Activated naive CD4-positive, alpha-beta T cell treated with anti-CD3 and anti-CD28 coated beads, Interleukin-2, amount 10 ng/mL, durations not matched to agents 7 days and 5 days (primary cell): ENCODE data around the gene CCDC92.
A peak's percentile ranks its signal among the peaks of the same experiment; 100 is the strongest.
"Not testable (repeated sequence)": the region's sequence is repeated elsewhere in the genome, so short reads cannot be mapped to it uniquely, and the experiment has no call there.

ENCODE experiments used
- CTCF ChIA-PET: fragments of 350-600 bp; sonication (Branson Sonifier 250); formaldehyde crosslinking; loops from one replicate; lab custom pipeline; 2021; ENCODE audit warnings: antibody characterized with exemption; lab: Charles Lee
- DNase-seq: peaks from one replicate; pipeline ENCODE4 v3.0.0-alpha.2; 2020
- H3K27ac Mint-ChIP-seq: one replicate; pipeline ENCODE4 v1.8.0; 2021; ENCODE audit warnings: mild to moderate bottlenecking, moderate library complexity, mixed read lengths
- H3K27me3 Mint-ChIP-seq: one replicate; pipeline ENCODE4 v1.8.0; 2021; ENCODE audit warnings: mild to moderate bottlenecking, mixed read lengths
- H3K36me3 Mint-ChIP-seq: one replicate; pipeline ENCODE4 v1.8.0; 2021; ENCODE audit warnings: mixed read lengths
- H3K4me1 Mint-ChIP-seq: one replicate; pipeline ENCODE4 v1.8.0; 2021; ENCODE audit warnings: mixed read lengths
- H3K4me3 Mint-ChIP-seq: one replicate; pipeline ENCODE4 v1.8.0; 2021; ENCODE audit warnings: mild to moderate bottlenecking, moderate library complexity, mixed read lengths
- H3K9me3 Mint-ChIP-seq: one replicate; pipeline ENCODE4 v1.8.0; 2021; ENCODE audit warnings: mixed read lengths

Gene CCDC92

GRCh38 chr12:123924539-123924938 lies 48.1 kb downstream of the CCDC92 start:
- Mint-ChIP-seq H3K36me3 (no peaks in the 10 kb centered on the region), H3K9me3 (no peaks in the 10 kb centered on the region), H3K27me3 (peaks cover 63% of the 10 kb centered on the region), H3K4me1 (peaks cover 8% of the 10 kb centered on the region), H3K4me3 (no peak overlapping the region), H3K27ac (no peak overlapping the region)
- CTCF ChIA-PET, result no interaction called here
- DNase-seq, result no peak

- no peaks in the 10 kb centered on the region for H3K9me3 Mint-ChIP-seq
- peaks cover 57% of the 10 kb centered on the region for H3K27me3 Mint-ChIP-seq
- H3K36me3 Mint-ChIP-seq, result no peaks in the 10 kb centered on the region
- H3K4me3 Mint-ChIP-seq, result no peak overlapping the region
- peaks cover 8% of the 10 kb centered on the region for H3K4me1 Mint-ChIP-seq
- CTCF ChIA-PET, result no interaction called here
- no peak for DNase-seq
- H3K27ac Mint-ChIP-seq, result no peak overlapping the region
Observed at GRCh38 chr12:123923927-123924326, 48.7 kb downstream of the CCDC92 start.

- no peak overlapping the region for H3K27ac Mint-ChIP-seq
- H3K4me1 Mint-ChIP-seq, result peaks cover 8% of the 10 kb centered on the region
- CTCF ChIA-PET, result no interaction called here
Observed at GRCh38 chr12:123923038-123923437, 49.6 kb downstream of the CCDC92 start.

GRCh38 chr12:123919980-123920360 lies 52.7 kb downstream of the CCDC92 start:
- H3K27me3 Mint-ChIP-seq, result peaks cover 43% of the 10 kb centered on the region
- no peaks in the 10 kb centered on the region for H3K9me3 Mint-ChIP-seq
- H3K4me1 Mint-ChIP-seq, result peaks cover 8% of the 10 kb centered on the region
- no peaks in the 10 kb centered on the region for H3K36me3 Mint-ChIP-seq
- CTCF ChIA-PET, result interaction anchor here (1.4 kb wide), 1 partner anchor 19 kb away, joined by 4 read pairs; no protein-coding TSS in a partner anchor
- H3K27ac Mint-ChIP-seq, result no peak overlapping the region
- DNase-seq, result no peak
- no peak overlapping the region for H3K4me3 Mint-ChIP-seq

More at GRCh38 chr12:123923038-123923437, 49.6 kb downstream of the CCDC92 start:
- Mint-ChIP-seq H3K4me3 (no peak overlapping the region), H3K27me3 (peaks cover 54% of the 10 kb centered on the region), H3K36me3 (no peaks in the 10 kb centered on the region), H3K9me3 (no peaks in the 10 kb centered on the region)
- no peak for DNase-seq

- CTCF ChIA-PET, result no interaction called here
- Mint-ChIP-seq H3K9me3 (no peaks in the 10 kb centered on the region), H3K4me3 (no peak overlapping the region), H3K27me3 (peaks cover 27% of the 10 kb centered on the region), H3K27ac (no peak overlapping the region), H3K36me3 (no peaks in the 10 kb centered on the region), H3K4me1 (peaks cover 6% of the 10 kb centered on the region)
- no peak for DNase-seq
Observed at GRCh38 chr12:123917337-123917850, 55.2 kb downstream of the CCDC92 start.

- H3K36me3 Mint-ChIP-seq, result no peaks in the 10 kb centered on the region
- H3K4me3 Mint-ChIP-seq, result no peak overlapping the region
- no peak overlapping the region for H3K27ac Mint-ChIP-seq
- CTCF ChIA-PET, result interaction anchor here (1.0 kb wide), 1 partner anchor 10 kb away, joined by 3 read pairs; no protein-coding TSS in a partner anchor
- no peaks in the 10 kb centered on the region for H3K9me3 Mint-ChIP-seq
- DNase-seq, result no peak
- H3K27me3 Mint-ChIP-seq, result peaks cover 26% of the 10 kb centered on the region
- H3K4me1 Mint-ChIP-seq, result peaks cover 6% of the 10 kb centered on the region
Observed at GRCh38 chr12:123916729-123917128, 55.9 kb downstream of the CCDC92 start.

GRCh38 chr12:123914726-123915333 lies 57.8 kb downstream of the CCDC92 start:
- DNase-seq, result no peak
- no peak overlapping the region for H3K27ac Mint-ChIP-seq
- no peak overlapping the region for H3K4me3 Mint-ChIP-seq

GRCh38 chr12:123912415-123913380 lies 59.9 kb downstream of the CCDC92 start:
- no peaks in the 10 kb centered on the region for H3K9me3 Mint-ChIP-seq
- no peak overlapping the region for H3K4me3 Mint-ChIP-seq
- H3K4me1 Mint-ChIP-seq, result peaks cover 2% of the 10 kb centered on the region
- no peak for DNase-seq
- peaks cover 9% of the 10 kb centered on the region for H3K27me3 Mint-ChIP-seq
- H3K36me3 Mint-ChIP-seq, result no peaks in the 10 kb centered on the region
- CTCF ChIA-PET, result no interaction called here
- no peak overlapping the region for H3K27ac Mint-ChIP-seq

More at GRCh38 chr12:123914726-123915333, 57.8 kb downstream of the CCDC92 start:
- Mint-ChIP-seq H3K27me3 (peaks cover 15% of the 10 kb centered on the region), H3K4me1 (peaks cover 2% of the 10 kb centered on the region), H3K9me3 (no peaks in the 10 kb centered on the region), H3K36me3 (no peaks in the 10 kb centered on the region)
- CTCF ChIA-PET, result interaction anchor here (1.4 kb wide), 1 partner anchor 9 kb away, joined by 3 read pairs; no protein-coding TSS in a partner anchor

- H3K27me3 Mint-ChIP-seq, result not testable (repeated sequence)
Observed at GRCh38 chr12:123911672-123912409, 60.8 kb downstream of the CCDC92 start.

GRCh38 chr12:123910761-123911193 lies 61.9 kb downstream of the CCDC92 start:
- Mint-ChIP-seq H3K9me3 (no peaks in the 10 kb centered on the region), H3K4me1 (peaks cover 2% of the 10 kb centered on the region), H3K4me3 (no peak overlapping the region), H3K36me3 (no peaks in the 10 kb centered on the region), H3K27ac (peak overlapping the region; percentile 0), H3K27me3 (peaks cover 4% of the 10 kb centered on the region)
- CTCF ChIA-PET, result interaction anchor here (1.2 kb wide), 1 partner anchor 36 kb away, joined by 3 read pairs; no protein-coding TSS in a partner anchor
- DNase-seq, result no peak

More at GRCh38 chr12:123911672-123912409, 60.8 kb downstream of the CCDC92 start:
- DNase-seq, H3K27ac Mint-ChIP-seq, CTCF ChIA-PET, H3K4me1 Mint-ChIP-seq, H3K9me3 Mint-ChIP-seq, H3K36me3 Mint-ChIP-seq, H3K4me3 Mint-ChIP-seq: not testable (repeated sequence)

GRCh38 chr12:123910057-123910456 lies 62.6 kb downstream of the CCDC92 start:
- H3K36me3 Mint-ChIP-seq, result no peaks in the 10 kb centered on the region
- no peak overlapping the region for H3K27ac Mint-ChIP-seq
- CTCF ChIA-PET, result interaction anchor here (1.2 kb wide), 1 partner anchor 37 kb away, joined by 3 read pairs; no protein-coding TSS in a partner anchor
- no peak for DNase-seq
- no peaks in the 10 kb centered on the region for H3K9me3 Mint-ChIP-seq
- peaks cover 5% of the 10 kb centered on the region for H3K4me1 Mint-ChIP-seq
- H3K4me3 Mint-ChIP-seq, result no peak overlapping the region
- H3K27me3 Mint-ChIP-seq, result peaks cover 8% of the 10 kb centered on the region

- peaks cover 9% of the 10 kb centered on the region for H3K27me3 Mint-ChIP-seq
- H3K4me1 Mint-ChIP-seq, result peaks cover 5% of the 10 kb centered on the region
- no peaks in the 10 kb centered on the region for H3K9me3 Mint-ChIP-seq
- no peaks in the 10 kb centered on the region for H3K36me3 Mint-ChIP-seq
- no peak overlapping the region for H3K27ac Mint-ChIP-seq
- no peak for DNase-seq
- CTCF ChIA-PET, result no interaction called here
- no peak overlapping the region for H3K4me3 Mint-ChIP-seq
Observed at GRCh38 chr12:123908884-123909725, 63.5 kb downstream of the CCDC92 start.
